ENCODE data around the gene CRHR2. TPM values are rescaled to one million over a fixed set of nuclear protein-coding genes. Genes with fewer than 3 reads are reported as not detected.

The CRHR2 gene
- total RNA-seq, 2 donors from 2014 or later: 0.16 TPM; not detected in 1

- Histone ChIP-seq H3K9ac (ENCODE audit: low read depth in 2 of 2, low read length in 2 of 2) (no peak overlapping the region), H3K27me3 (no peaks in the 10 kb centered on the region), H3K9me3 (no peaks in the 10 kb centered on the region), H3K36me3 (peaks cover 13% of the 10 kb centered on the region), H3K4me1 (no peaks in the 10 kb centered on the region), H3K27ac (no peak overlapping the region), H3K4me3 (no peak overlapping the region)
- no peak for DNase-seq
- intact Hi-C loops (cut with DNase I): no loop called here
- no peak for TF ChIP-seq CTCF (IDR thresholded peaks at IDR 0.05)
These were observed 51.3 kb downstream of the CRHR2 start for GRCh38 chr7:30630986-30631385.

- intact Hi-C loops (cut with DNase I): loop anchor here (10.0 kb wide), 1 partner anchor 108 kb away; no protein-coding TSS in a partner anchor
- no peak for TF ChIP-seq CTCF (IDR thresholded peaks at IDR 0.05)
- Histone ChIP-seq H3K9me3 (no peaks in the 10 kb centered on the region), H3K4me1 (no peaks in the 10 kb centered on the region), H3K9ac (ENCODE audit: low read depth in 2 of 2, low read length in 2 of 2) (no peak overlapping the region), H3K27ac (no peak overlapping the region), H3K36me3 (peaks cover 7% of the 10 kb centered on the region), H3K4me3 (no peak overlapping the region), H3K27me3 (no peaks in the 10 kb centered on the region)
- DNase-seq: no peak
These were observed 55.2 kb downstream of the CRHR2 start for GRCh38 chr7:30627026-30627425.

- no peak for TF ChIP-seq CTCF (IDR thresholded peaks at IDR 0.05)
- Histone ChIP-seq H3K36me3 (peaks cover 13% of the 10 kb centered on the region), H3K27me3 (no peaks in the 10 kb centered on the region), H3K27ac (no peak overlapping the region), H3K9me3 (no peaks in the 10 kb centered on the region), H3K4me3 (no peak overlapping the region), H3K9ac (ENCODE audit: low read depth in 2 of 2, low read length in 2 of 2) (no peak overlapping the region), H3K4me1 (no peaks in the 10 kb centered on the region)
- intact Hi-C loops (cut with DNase I): loop anchor here (10.0 kb wide), 1 partner anchor 110 kb away; no protein-coding TSS in a partner anchor
- no peak for DNase-seq
These were observed 57.0 kb downstream of the CRHR2 start for GRCh38 chr7:30625283-30625682.

- no peak overlapping the region for H3K27ac ChIP-seq
- TF ChIP-seq CTCF (IDR thresholded peaks at IDR 0.05): no peak
- H3K4me1 ChIP-seq: no peaks in the 10 kb centered on the region
- peaks cover 16% of the 10 kb centered on the region for H3K36me3 ChIP-seq
- intact Hi-C loops (cut with DNase I): no loop called here
- H3K9ac ChIP-seq (ENCODE audit: low read depth in 2 of 2, low read length in 2 of 2): no peak overlapping the region
- H3K9me3 ChIP-seq: no peaks in the 10 kb centered on the region
- H3K27me3 ChIP-seq: no peaks in the 10 kb centered on the region
- no peak overlapping the region for H3K4me3 ChIP-seq
- no peak for DNase-seq
These were observed 63.3 kb downstream of the CRHR2 start for GRCh38 chr7:30618961-30619360.

- Histone ChIP-seq H3K9ac (ENCODE audit: low read depth in 2 of 2, low read length in 2 of 2) (no peak overlapping the region), H3K4me1 (no peaks in the 10 kb centered on the region), H3K4me3 (no peak overlapping the region), H3K36me3 (peaks cover 16% of the 10 kb centered on the region), H3K9me3 (no peaks in the 10 kb centered on the region), H3K27ac (no peak overlapping the region), H3K27me3 (no peaks in the 10 kb centered on the region)
- TF ChIP-seq CTCF (IDR thresholded peaks at IDR 0.05): no peak
- no peak for DNase-seq
- intact Hi-C loops (cut with DNase I): no loop called here
These were observed 64.1 kb downstream of the CRHR2 start for GRCh38 chr7:30618080-30618676.

Measured in colonic mucosa (tissue), 4 donors.